ENCODE data around the gene STAMBP.

Gene STAMBP

GRCh38 chr2:73821227-73821626, 7.5 kb upstream of the STAMBP start:
- no peak overlapping the region for H3K4me3 ChIP-seq (ENCODE audit: low read depth, low read length)
- no peak for TF ChIP-seq CTCF (IDR thresholded peaks at IDR 0.05; ENCODE audit: low read depth, low read length)

DNA sequence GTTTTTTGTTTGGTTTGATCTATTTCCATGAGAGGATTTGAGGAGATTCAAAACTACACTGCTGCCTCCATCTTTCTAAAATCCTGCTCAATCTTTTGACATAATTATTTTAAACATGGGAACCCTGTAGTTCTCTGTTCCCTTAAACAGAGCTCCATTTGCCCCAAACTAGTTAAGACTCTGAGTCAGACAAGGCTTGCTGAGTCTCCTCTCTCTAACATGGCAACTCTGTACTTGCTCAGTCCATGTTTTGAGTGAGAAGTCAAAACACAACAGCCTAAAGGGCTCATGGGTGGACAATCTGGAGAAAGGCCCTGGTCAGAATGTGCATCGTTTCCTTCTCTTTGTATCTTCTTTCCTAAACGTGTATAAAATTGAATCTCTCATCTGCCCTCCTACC, 7.1 kb upstream of the STAMBP start:
- no peak overlapping the region for H3K4me3 ChIP-seq (ENCODE audit: low read depth, low read length)
- no peak for TF ChIP-seq CTCF (IDR thresholded peaks at IDR 0.05; ENCODE audit: low read depth, low read length)

GRCh38 chr2:73822276-73822675, 6.5 kb upstream of the STAMBP start:
- no peak for TF ChIP-seq CTCF (IDR thresholded peaks at IDR 0.05; ENCODE audit: low read depth, low read length)
- no peak overlapping the region for H3K4me3 ChIP-seq (ENCODE audit: low read depth, low read length)

GRCh38 chr2:73822991-73823390, 5.8 kb upstream of the STAMBP start:
- no peak overlapping the region for H3K4me3 ChIP-seq (ENCODE audit: low read depth, low read length)
- TF ChIP-seq CTCF (IDR thresholded peaks at IDR 0.05; ENCODE audit: low read depth, low read length): no peak

GRCh38 chr2:73823416-73823815, 5.3 kb upstream of the STAMBP start:
- no peak for TF ChIP-seq CTCF (IDR thresholded peaks at IDR 0.05; ENCODE audit: low read depth, low read length)
- H3K4me3 ChIP-seq (ENCODE audit: low read depth, low read length): no peak overlapping the region

GRCh38 chr2:73823916-73824523, 4.7 kb upstream of the STAMBP start:
- peak; percentile 57; the same call in 1 of the 2 replicates for TF ChIP-seq CTCF (IDR thresholded peaks at IDR 0.05; ENCODE audit: low read depth, low read length)
- H3K4me3 ChIP-seq (ENCODE audit: low read depth, low read length): no peak overlapping the region

- H3K4me3 ChIP-seq (ENCODE audit: low read depth, low read length): no peak overlapping the region
- TF ChIP-seq CTCF (IDR thresholded peaks at IDR 0.05; ENCODE audit: low read depth, low read length): no peak
Measured at GRCh38 chr2:73825408-73825807, 3.4 kb upstream of the STAMBP start.
